ENCODE data around the gene PITX1.

- no peak for TF ChIP-seq CTCF (IDR thresholded peaks at IDR 0.05)
- no peak for TF ChIP-seq POLR2A (IDR thresholded peaks at IDR 0.05)
Observed at GRCh38 chr5:135028791-135029476, 5.1 kb downstream of the PITX1 start.
